H9 (cell line): ENCODE measurements around the gene ZNF618. TPM values are rescaled to one million over a fixed set of nuclear protein-coding genes. Genes with fewer than 3 reads are reported as not detected.
A peak's percentile ranks its signal among the peaks of the same experiment; 100 is the strongest.

ENCODE experiments used
- DNase-seq: peaks from one replicate; pipeline ENCODE4 v3.0.0-alpha.2; 2017
- H2AFZ ChIP-seq: one replicate; pipeline ENCODE4 v1.6.1; 2013; ENCODE audit warnings: mild to moderate bottlenecking, low read length, control low read depth, moderate library complexity
- H2AK5ac ChIP-seq: 2 replicates; pipeline ENCODE4 v1.6.1; 2013; ENCODE audit warnings: low read length, control low read depth, mixed read lengths; ENCODE audit not compliant: insufficient read length
- H2BK120ac ChIP-seq: one replicate; pipeline ENCODE4 v1.6.1; 2013; ENCODE audit warnings: low read depth, mild to moderate bottlenecking, low read length, control low read depth, inconsistent platforms; ENCODE audit not compliant: poor library complexity, severe bottlenecking
- H2BK12ac ChIP-seq: 2 replicates; pipeline ENCODE4 v1.6.1; 2013; ENCODE audit warnings: low read length, control low read depth, mixed read lengths, low read depth; ENCODE audit not compliant: insufficient read length
- H2BK15ac ChIP-seq: 2 replicates; pipeline ENCODE4 v1.6.1; 2013; ENCODE audit warnings: low read depth, low read length, control low read depth
- H2BK20ac ChIP-seq: one replicate; pipeline ENCODE4 v1.6.1; 2013; ENCODE audit warnings: low read depth, mild to moderate bottlenecking, low read length, control low read depth, inconsistent platforms; ENCODE audit not compliant: poor library complexity, severe bottlenecking
- H2BK5ac ChIP-seq: 2 replicates; pipeline ENCODE4 v1.6.1; 2013; ENCODE audit warnings: low read length, control low read depth, mixed read lengths; ENCODE audit not compliant: insufficient read length
- H3K14ac ChIP-seq: 2 replicates; pipeline ENCODE4 v1.6.1; 2013; ENCODE audit warnings: low read length, control low read depth; ENCODE audit not compliant: insufficient read depth
- H3K18ac ChIP-seq: 2 replicates; pipeline ENCODE4 v1.6.1; 2013; ENCODE audit warnings: low read depth, mild to moderate bottlenecking, mixed read lengths, low read length, control low read depth; ENCODE audit not compliant: insufficient read length
- H3K23ac ChIP-seq: 2 replicates; pipeline ENCODE4 v1.6.1; 2013; ENCODE audit warnings: low read length, control low read depth, mixed read lengths, low read depth; ENCODE audit not compliant: insufficient read length
- H3K23me2 ChIP-seq: 2 replicates; pipeline ENCODE4 v1.6.1; 2013; ENCODE audit warnings: low read depth, mild to moderate bottlenecking, mixed read lengths, low read length, control low read depth; ENCODE audit not compliant: insufficient read length, poor library complexity, severe bottlenecking
- H3K27ac ChIP-seq: 2 replicates; pipeline ENCODE4 v1.5.1; 2013; ENCODE audit warnings: low read length, control low read depth, mixed read lengths, low read depth; ENCODE audit not compliant: insufficient read length
- H3K27me3 ChIP-seq: 2 replicates; pipeline ENCODE4 v1.6.1; 2013; ENCODE audit warnings: low read length, control low read depth, inconsistent platforms; ENCODE audit not compliant: insufficient read depth
- H3K4ac ChIP-seq: 2 replicates; pipeline ENCODE4 v1.6.1; 2013; ENCODE audit warnings: low read depth, mild to moderate bottlenecking, control low read depth, inconsistent platforms, low read length, moderate library complexity
- H3K4me1 ChIP-seq: 2 replicates; pipeline ENCODE4 v1.6.1; 2013; ENCODE audit warnings: low read length, control low read depth, inconsistent platforms; ENCODE audit not compliant: insufficient read depth
- H3K4me2 ChIP-seq: 2 replicates; pipeline ENCODE4 v1.6.1; 2013; ENCODE audit warnings: low read length, control low read depth, mixed read lengths; ENCODE audit not compliant: insufficient read length, insufficient read depth
- H3K56ac ChIP-seq: 2 replicates; pipeline ENCODE4 v1.6.1; 2013; ENCODE audit warnings: low read depth, mild to moderate bottlenecking, mixed read lengths, low read length, control low read depth; ENCODE audit not compliant: insufficient read length
- H3K79me1 ChIP-seq: 2 replicates; pipeline ENCODE4 v1.6.1; 2013; ENCODE audit warnings: low read depth, mild to moderate bottlenecking, moderate library complexity, low read length, control low read depth, inconsistent platforms; ENCODE audit not compliant: insufficient read depth, poor library complexity, severe bottlenecking
- H3K79me2 ChIP-seq: 2 replicates; pipeline ENCODE4 v1.6.1; 2013; ENCODE audit warnings: low read length, control low read depth, inconsistent platforms; ENCODE audit not compliant: insufficient read depth
- H3K9ac ChIP-seq: 2 replicates; pipeline ENCODE4 v1.6.1; 2013; ENCODE audit warnings: low read length, control low read depth, mixed read lengths; ENCODE audit not compliant: insufficient read length; ENCODE audit errors: extremely low read depth
- H3K9me3 ChIP-seq: one replicate; pipeline ENCODE4 v1.6.1; 2013; ENCODE audit warnings: low read depth, low read length, inconsistent platforms; ENCODE audit not compliant: control insufficient read depth
- H3T11ph ChIP-seq: one replicate; pipeline ENCODE4 v1.6.1; 2013; ENCODE audit warnings: mild to moderate bottlenecking, low read length, control low read depth, inconsistent platforms
- H4K20me1 ChIP-seq: one replicate; pipeline ENCODE4 v1.6.1; 2013; ENCODE audit not compliant: control insufficient read depth, insufficient read length, insufficient read depth
- H4K5ac ChIP-seq: 2 replicates; pipeline ENCODE4 v1.6.1; 2013; ENCODE audit warnings: low read depth, mild to moderate bottlenecking, mixed read lengths, low read length, control low read depth; ENCODE audit not compliant: insufficient read length
- H4K8ac ChIP-seq: replicated peaks from 2 replicates; pipeline ENCODE4 v1.6.1; 2013; ENCODE audit warnings: low read length, control low read depth, mixed read lengths, low read depth; ENCODE audit not compliant: insufficient read length
- H4K91ac ChIP-seq: 2 replicates; pipeline ENCODE4 v1.6.1; 2013; ENCODE audit warnings: low read depth, mild to moderate bottlenecking, moderate library complexity, mixed read lengths, low read length, control low read depth; ENCODE audit not compliant: insufficient read length
- H3K27ac Mint-ChIP-seq, 3 experiments: 2 replicates in 2 of 3; 3 replicates in 1 of 3; pipeline ENCODE4 v1.8.0; 2020 to 2021; ENCODE audit warnings: mixed read lengths in 3 of 3, mild to moderate bottlenecking in 1 of 3, moderate library complexity in 1 of 3
- H3K27me3 Mint-ChIP-seq: 2 replicates; pipeline ENCODE4 v1.8.0; 2021; ENCODE audit warnings: low read depth, mild to moderate bottlenecking, moderate library complexity, mixed read lengths
- H3K36me3 Mint-ChIP-seq, 3 experiments: 2 replicates in 2 of 3; 3 replicates in 1 of 3; pipeline ENCODE4 v1.8.0; 2020 to 2021; ENCODE audit warnings: low read depth in 3 of 3, mixed read lengths in 3 of 3; ENCODE audit not compliant: insufficient read depth in 1 of 3
- H3K4me1 Mint-ChIP-seq, 2 experiments: 2 replicates each; pipeline ENCODE4 v1.8.0; 2020; ENCODE audit warnings: mixed read lengths in 2 of 2
- H3K4me3 Mint-ChIP-seq, 2 experiments: 2 replicates in 1 of 2; 3 replicates in 1 of 2; pipeline ENCODE4 v1.8.0; 2020 to 2021; ENCODE audit warnings: mild to moderate bottlenecking in 2 of 2, mixed read lengths in 2 of 2, moderate library complexity in 1 of 2
- H3K9me3 Mint-ChIP-seq, 2 experiments: 2 replicates in 1 of 2; 3 replicates in 1 of 2; pipeline ENCODE4 v1.8.0; 2020; ENCODE audit warnings: mild to moderate bottlenecking in 2 of 2, mixed read lengths in 2 of 2, moderate library complexity in 1 of 2
- CTCF ChIP-seq: fragments of 200-600 bp; sonication (generic); conservative IDR thresholded peaks from 3 replicates; pipeline ENCODE4 v1.8.0; 2021; ENCODE audit warnings: antibody characterized with exemption, mild to moderate bottlenecking
- WGBS: extraction: QIAGEN DNeasy Blood & Tissue Kit; methylation state at CpG from one replicate; pipeline ENCODE4 v1.1.7; 2013; ENCODE audit warnings: missing lambda C conversion rate, low lambda C conversion rate, mixed read lengths; ENCODE audit not compliant: insufficient read length; ENCODE audit errors: extremely low coverage; 5-methylcytosine and 5-hydroxymethylcytosine counted together
- total RNA-seq: library from RNA; stranded (reverse); gene quantifications from 2 replicates; pipeline ENCODE4 v1.2.1, GENCODE V29; 2021

The ZNF618 gene
- total RNA-seq, 1 experiment from 2014 or later = 13.6 TPM

GRCh38 chr9:113953531-113953930 lies 77.4 kb downstream of the ZNF618 start:
- no peak overlapping the region for H3K9ac ChIP-seq
- H2AK5ac ChIP-seq = no peak overlapping the region
- no peak overlapping the region for H2AFZ ChIP-seq
- no peak overlapping the region for H3K18ac ChIP-seq
- no peak overlapping the region for H2BK12ac ChIP-seq
- H2BK120ac ChIP-seq = no peak overlapping the region
- no peaks in the 10 kb centered on the region for H3K79me1 ChIP-seq
- no peak overlapping the region for H4K8ac ChIP-seq
- H4K91ac ChIP-seq = no peak overlapping the region
- H2BK5ac ChIP-seq = no peak overlapping the region
- Mint-ChIP-seq H3K27ac (peak overlapping the region in 1 of 3 experiments; percentile 65; a peak in 2 of 7 replicates), H3K4me3 (no peak overlapping the region), H3K36me3 (peaks cover 0 to 3% (median 0%) of the 10 kb centered on the region in 3 experiments; a peak in 2 of 7 replicates), H3K27me3 (no peaks in the 10 kb centered on the region), H3K9me3 (no peaks in the 10 kb centered on the region), H3K4me1 (peaks cover 7 to 13% of the 10 kb centered on the region in 2 experiments; a peak in 3 of 4 replicates)
- WGBS = no CpG with 5 or more reads among the region's 2 CpGs
- H2BK15ac ChIP-seq = no peak overlapping the region
- no peak overlapping the region for H3K56ac ChIP-seq
- no peak overlapping the region for H3T11ph ChIP-seq
- H4K5ac ChIP-seq = no peak overlapping the region
- H3K14ac ChIP-seq = no peak overlapping the region
- H3K27ac ChIP-seq = no peak overlapping the region
- no peak for DNase-seq
- no peak overlapping the region for H3K4ac ChIP-seq
- no peaks in the 10 kb centered on the region for H4K20me1 ChIP-seq
- H3K27me3 ChIP-seq = no peaks in the 10 kb centered on the region
- H3K79me2 ChIP-seq = no peaks in the 10 kb centered on the region
- no peak for TF ChIP-seq CTCF
- no peak overlapping the region for H3K23ac ChIP-seq
- H3K23me2 ChIP-seq = no peaks in the 10 kb centered on the region
- no peaks in the 10 kb centered on the region for H3K9me3 ChIP-seq
- H2BK20ac ChIP-seq = no peak overlapping the region
- no peaks in the 10 kb centered on the region; the same call in 1 of the 2 replicates for H3K4me1 ChIP-seq
- H3K4me2 ChIP-seq = no peak overlapping the region
